ENCODE results near the gene SLC35B2. TPM values are rescaled to one million over a fixed set of nuclear protein-coding genes. Genes with fewer than 3 reads are reported as not detected.

The SLC35B2 gene
- total and polyA plus RNA-seq, 9 of the 15 experiments (the other 6 are each of a cell fraction or from before 2014, with no cell fraction given) = 14.5 to 59.1 (median 47.1) TPM

GRCh38 chr6:44224029-44224964, 33.0 kb downstream of the SLC35B2 start (continued):
- no peak for TF ChIP-seq TFE3 (CRISPR knock-in tag; IDR thresholded peaks at IDR 0.05)
- TF ChIP-seq ESRRA (IDR thresholded peaks at IDR 0.05; ENCODE audit: borderline replicate concordance, low read depth) = no peak
- no peak for TF ChIP-seq PRDM10 (IDR thresholded peaks at IDR 0.05; ENCODE audit: partially characterized antibody)
- peak; percentile 56; the same call in 1 of the 2 replicates for TF ChIP-seq ARID4B (CRISPR knock-in tag; IDR thresholded peaks at IDR 0.05)
- TF ChIP-seq ETV5 (CRISPR knock-in tag; IDR thresholded peaks at IDR 0.05; ENCODE audit: low read depth) = no peak
- peak in 1 of 2 experiments; percentile 25 for TF ChIP-seq E2F6 (IDR thresholded peaks at IDR 0.05; ENCODE audit: borderline replicate concordance in 1 of 2, extremely low read depth in 1 of 2, insufficient read depth in 1 of 2, insufficient read length in 1 of 2, low read depth in 1 of 2, low read length in 1 of 2, poor library complexity in 1 of 2, severe bottlenecking in 1 of 2)
- TF ChIP-seq ATF6 (CRISPR knock-in tag; IDR thresholded peaks at IDR 0.05) = no peak
- TF ChIP-seq TCF3 (CRISPR knock-in tag; IDR thresholded peaks at IDR 0.05) = no peak
- no peak for TF ChIP-seq ELK1 (CRISPR knock-in tag; IDR thresholded peaks at IDR 0.05)

Data from K562 (cell line).